Cortex of kidney (tissue), 1 donor: ENCODE results near the gene PRSS48.
"Not testable (repeated sequence)": the region's sequence is repeated elsewhere in the genome, so short reads cannot be mapped to it uniquely, and the experiment has no call there.

Experiments
- DNase-seq: peaks from one replicate; lab custom pipeline; 2025; lab: John Stamatoyannopoulos, UW

The PRSS48 gene

GRCh38 chr4:151263455-151263854 lies 13.5 kb upstream of the PRSS48 start:
- DNase-seq = no peak

GRCh38 chr4:151266497-151266896 lies 10.5 kb upstream of the PRSS48 start:
- no peak for DNase-seq

DNA sequence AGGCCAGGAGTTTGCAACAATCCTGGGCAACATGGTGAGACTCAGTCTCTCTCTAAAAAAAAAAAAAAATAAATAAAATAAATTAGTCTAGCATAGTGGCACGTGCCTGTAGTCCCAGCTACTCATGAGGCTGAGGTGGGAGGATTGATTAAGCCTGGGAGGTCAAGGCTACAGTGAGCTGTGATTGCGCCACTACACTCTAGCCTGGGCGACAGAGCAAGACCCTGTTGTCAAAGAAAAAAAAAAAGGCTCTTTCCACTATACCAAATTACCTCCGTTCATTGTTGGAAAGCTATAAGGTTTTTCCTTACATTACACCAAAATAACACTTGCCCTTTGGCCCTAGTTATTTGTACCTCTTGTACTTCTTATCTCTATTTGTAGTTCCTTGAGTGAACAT lies 9.9 kb upstream of the PRSS48 start:
- DNase-seq = no peak

DNA sequence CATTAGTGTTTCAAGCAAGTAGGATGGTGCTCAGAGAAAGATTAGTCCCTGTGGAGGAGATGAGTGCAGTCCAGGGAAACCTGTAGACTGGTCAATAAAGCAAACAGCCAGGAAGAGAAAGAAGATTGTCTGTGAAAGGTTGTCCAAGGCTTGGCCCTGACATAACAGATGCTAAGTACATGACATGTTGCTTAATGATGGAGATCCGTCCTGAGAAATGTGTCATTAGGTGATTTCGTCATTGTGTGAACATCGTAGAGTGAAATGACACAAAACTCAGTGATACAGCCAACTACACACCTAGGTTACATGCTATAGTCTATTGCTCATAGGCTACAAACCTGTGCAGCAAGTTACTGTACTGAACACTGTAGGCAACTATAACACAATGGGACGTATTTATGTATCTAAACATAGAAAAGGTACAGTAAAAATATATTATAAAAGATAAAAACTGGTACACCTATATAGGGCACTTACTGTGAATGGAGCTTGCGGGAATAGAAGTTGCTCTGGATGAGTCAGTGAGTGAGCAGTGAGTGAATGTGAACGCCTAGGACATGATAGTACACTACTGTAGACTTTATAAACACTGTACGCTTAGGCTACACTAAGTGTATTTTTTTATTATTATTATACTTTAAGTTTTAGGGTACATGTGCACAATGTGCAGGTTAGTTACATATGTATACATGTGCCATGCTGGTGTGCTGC lies 9.0 kb upstream of the PRSS48 start:
- DNase-seq = no peak

- not testable (repeated sequence) for DNase-seq
Measured at GRCh38 chr4:151268905-151269304, 8.1 kb upstream of the PRSS48 start.

- no peak for DNase-seq
Measured at GRCh38 chr4:151284534-151285245, 7.7 kb downstream of the PRSS48 start.

DNA sequence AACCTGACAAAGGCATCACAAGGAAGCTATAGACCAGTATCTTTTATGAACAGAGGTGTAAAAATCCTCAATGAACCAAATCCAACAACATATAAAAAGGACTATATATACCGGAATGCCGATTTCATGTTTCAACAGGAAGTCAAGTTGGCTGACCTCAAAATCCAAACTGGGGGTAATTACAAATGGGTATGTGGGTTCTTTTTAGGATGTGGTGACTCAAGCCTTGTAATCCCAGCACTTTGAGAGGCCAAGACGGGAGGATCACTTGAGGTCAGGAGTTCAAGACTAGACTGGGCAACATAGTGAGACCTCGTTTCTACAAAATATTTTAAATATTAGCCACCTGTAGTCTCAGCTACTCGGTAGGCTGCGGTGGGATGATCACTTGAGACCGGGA lies 10.4 kb downstream of the PRSS48 start:
- no peak for DNase-seq

DNA sequence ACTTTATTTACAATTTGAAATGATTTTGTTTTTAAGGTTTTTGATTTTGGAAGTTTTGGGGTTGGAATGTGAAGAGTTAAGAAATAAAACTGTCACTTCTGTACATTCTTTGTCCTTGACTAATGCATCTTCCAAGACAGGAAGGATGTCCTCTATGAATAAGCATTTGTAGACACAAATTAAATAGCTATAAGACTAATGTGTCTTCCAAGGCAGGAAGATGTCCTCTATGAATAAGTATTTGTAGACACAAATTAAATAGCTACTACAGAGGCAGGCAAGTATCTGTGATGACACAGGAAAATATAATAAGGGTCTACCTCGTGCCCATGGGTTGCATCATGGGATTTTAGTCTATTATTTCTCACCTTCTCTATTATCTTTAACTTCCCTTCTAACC lies 14.5 kb downstream of the PRSS48 start:
- no peak for DNase-seq

- no peak for DNase-seq
Measured at GRCh38 chr4:151292038-151292437, 15.1 kb downstream of the PRSS48 start.

DNA sequence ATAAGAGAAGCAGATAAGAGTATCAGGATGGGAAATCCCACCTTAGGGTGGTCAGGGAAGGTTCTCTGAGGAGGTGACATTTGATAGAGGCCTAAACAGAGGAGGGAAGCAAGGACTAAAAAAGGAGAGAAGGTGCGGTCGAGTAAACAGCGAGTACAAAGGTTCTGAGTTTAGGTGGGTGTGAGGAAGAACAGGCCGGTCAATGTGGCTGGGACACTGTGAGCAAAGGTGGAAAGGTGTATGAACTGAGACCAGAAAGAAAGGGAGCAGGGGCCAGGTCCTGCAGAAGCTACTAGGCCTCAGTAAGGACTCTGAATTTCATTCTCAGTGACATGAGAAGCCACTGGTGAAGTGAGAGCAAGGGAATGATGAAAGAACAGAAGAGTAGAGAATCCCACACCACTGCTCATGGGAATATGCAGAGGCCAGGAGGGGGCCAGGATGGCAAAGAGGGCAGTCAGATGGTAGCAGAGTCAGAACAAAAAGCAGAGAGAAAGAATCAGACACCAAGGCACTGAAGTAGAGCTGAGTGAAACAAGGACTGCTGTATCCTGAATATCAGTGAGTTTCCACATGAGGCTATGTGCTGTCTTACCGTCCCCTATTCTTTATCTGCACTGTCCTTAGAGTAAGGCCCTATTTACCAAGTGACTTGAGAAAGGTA lies 18.0 kb downstream of the PRSS48 start:
- DNase-seq = no peak

GRCh38 chr4:151296227-151296626 lies 19.3 kb downstream of the PRSS48 start:
- no peak for DNase-seq

- DNase-seq = no peak
Measured at GRCh38 chr4:151297170-151297569, 20.2 kb downstream of the PRSS48 start.

DNA sequence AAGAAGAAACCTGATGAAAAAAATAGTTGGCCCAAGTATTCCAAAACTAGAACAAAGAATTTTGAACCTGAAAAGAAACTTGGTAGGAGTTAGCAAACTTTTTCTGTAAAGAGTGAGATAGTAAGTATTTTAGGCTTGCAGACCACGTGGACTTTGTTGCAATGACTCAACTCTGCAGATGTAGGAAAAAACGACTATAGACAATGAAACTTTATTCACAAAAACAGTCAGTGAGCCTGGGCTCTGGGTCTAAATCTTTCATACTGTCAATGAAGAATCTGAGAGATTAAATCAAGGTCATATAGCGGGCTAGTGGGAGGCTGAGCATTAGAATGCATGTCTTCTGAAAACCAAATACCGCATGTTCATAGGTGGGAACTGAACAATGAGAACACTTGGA lies 25.5 kb downstream of the PRSS48 start:
- no peak for DNase-seq

GRCh38 chr4:151304226-151304625 lies 27.3 kb downstream of the PRSS48 start:
- DNase-seq = no peak

DNA sequence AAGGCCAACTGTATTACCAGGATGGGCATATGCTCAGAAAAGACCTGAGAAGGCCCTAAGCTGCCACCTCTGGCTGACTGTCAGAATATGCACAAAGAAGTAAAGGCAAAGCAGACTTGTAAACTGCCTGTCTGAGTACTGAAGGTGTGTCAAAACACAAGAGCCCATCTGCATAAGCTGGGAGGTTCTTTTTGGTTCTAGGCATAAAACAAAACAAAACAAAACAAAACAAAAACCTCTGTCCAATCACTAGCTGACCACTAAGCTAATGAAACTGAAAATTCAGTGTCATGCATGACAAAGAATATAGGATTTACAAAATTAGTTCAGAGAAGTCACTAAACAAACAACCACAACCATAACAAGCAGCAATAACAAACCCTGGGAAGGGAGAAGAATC lies 27.8 kb downstream of the PRSS48 start:
- no peak for DNase-seq

DNA sequence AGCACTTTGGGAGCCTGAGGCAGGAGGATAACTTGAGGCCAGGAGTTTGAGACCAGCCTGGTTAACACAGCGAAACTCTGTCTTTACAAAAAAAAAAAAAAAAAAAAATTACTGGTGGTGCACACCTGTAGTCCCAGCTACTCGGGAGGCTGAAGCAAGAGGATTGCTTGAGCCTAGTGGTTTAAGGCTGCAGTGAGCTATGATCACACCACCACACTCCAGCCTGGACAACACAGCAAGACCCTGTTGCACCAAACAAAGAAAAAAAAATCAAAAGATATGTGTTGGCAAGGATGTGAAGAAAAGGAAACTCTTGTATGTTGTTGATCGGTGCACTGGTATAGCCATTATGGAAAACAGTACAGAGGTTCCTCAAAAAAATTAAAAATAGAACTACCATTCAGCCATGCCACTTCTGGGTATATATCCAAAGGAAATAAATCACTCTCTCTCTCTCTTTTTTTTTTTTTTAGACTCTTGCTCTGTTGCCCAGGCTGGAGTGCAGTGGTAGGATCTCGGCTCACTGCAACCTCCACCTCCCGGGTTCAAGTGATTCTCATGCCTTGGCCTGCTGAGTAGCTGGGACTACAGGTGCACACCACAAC lies 33.3 kb downstream of the PRSS48 start:
- DNase-seq = no peak

DNA sequence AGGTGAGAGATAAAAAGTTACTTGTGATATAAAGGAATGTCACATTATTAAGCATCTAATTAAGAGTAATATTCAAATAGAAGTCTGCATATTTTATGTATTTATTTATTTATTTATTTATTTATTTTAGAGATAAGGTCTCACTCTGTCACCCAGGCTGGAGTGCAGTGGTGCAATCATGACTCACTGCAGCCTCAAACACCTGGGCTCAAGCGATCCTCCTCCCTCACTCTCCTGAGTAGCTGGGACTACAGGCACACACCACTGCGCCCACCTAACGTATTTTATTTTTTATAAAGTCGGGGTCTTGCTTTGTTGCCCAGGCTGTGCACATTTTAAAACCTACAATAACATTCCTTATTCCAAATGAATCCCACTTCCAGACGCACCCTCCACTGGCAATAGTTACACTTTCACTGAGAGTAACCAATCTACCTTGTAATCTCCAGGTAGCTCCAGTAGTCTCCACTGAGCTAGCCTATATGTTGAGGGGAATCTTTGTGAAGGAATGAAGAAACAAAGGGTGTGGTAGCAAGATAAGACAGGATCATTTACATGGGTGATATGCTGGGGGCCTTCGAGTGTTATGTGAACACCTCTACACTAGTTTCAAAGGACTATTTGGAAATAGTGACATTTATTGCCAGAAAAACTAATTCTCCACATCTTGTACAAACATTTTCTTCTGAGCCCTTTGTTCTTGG lies 36.5 kb downstream of the PRSS48 start:
- DNase-seq = no peak

GRCh38 chr4:151314010-151314355 lies 37.0 kb downstream of the PRSS48 start:
- no peak for DNase-seq

DNA sequence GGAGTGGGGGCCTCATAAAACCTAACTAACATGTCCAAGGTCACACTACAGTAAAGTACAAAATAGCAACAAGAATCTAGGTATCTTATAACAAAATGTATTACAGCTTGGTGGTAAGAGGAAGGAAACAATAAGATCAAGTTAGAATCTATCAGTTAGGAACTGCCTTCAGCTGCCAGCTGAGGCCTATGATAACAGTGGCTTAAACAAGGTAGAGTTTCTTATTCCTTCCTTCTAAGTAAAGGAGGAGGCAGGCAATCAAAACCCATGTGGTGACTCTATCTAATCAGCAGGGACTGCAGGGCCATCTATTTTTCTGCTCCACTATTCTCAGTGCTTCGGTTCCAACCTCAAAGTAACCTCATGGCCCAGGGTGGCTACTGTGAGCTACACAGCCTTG lies 37.5 kb downstream of the PRSS48 start:
- DNase-seq = no peak

GRCh38 chr4:151315212-151315886 lies 38.4 kb downstream of the PRSS48 start:
- no peak for DNase-seq

DNA sequence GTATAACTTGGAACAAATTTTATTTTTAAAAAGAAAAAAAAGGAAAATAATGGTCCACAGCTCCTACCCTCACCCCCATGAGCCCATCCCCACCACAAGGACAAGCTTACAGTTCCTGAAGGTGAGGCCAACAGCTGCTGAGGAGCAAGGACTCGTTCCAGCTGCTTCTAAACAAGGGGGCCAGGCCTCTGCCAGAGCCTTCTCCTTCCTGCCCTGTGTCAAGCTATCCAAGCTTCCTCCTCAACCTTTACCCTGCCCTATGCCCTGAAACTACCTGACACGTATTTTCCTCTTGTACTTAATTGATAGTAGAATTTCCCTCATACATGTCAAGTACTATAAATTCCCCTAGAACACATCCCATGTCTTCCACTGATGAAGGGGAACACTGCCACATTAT lies 39.7 kb downstream of the PRSS48 start:
- no peak for DNase-seq
